ENCODE data around the gene BFSP2.
"Not testable (repeated sequence)": the region's sequence is repeated elsewhere in the genome, so short reads cannot be mapped to it uniquely, and the experiment has no call there.

Gene BFSP2

DNA sequence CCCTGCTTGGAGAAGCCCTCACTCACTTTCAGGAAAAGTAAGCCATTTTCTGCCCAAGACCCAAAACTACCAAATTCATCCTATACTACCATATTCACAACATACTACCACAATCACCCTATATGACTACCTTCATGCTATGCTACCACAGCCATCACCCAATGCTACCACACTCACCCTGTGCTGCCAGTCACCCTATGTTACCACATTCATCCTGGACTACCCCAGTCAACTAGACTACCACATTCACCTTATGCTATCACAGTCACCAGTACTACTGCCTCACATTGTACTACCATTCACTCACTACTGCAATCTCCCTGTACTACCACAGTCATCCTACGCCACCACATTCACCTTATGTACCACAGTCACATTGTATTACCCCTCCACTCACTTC is 115.3 kb downstream of the BFSP2 start:
- DNase-seq (ENCODE audit: low spot score), result no peak

DNA sequence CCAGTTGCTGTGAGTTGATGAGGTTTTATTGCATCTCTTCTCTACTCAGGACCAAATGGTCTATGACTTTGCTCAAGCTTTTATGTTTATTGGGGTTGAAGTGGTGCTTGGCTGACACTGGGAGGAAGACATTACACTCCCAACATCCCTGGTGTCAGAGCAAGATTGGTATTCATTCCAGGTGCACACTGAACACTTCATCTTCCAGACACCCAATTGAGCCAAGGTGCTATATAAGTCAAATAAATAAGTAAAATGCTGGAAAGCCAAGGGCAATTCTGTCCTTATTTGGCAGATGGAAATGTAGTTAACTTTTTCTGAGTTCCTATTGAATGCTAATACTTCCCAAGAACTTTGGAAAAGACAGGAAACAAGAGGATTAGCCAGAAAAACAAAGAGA is 120.4 kb downstream of the BFSP2 start:
- no peak for DNase-seq (ENCODE audit: low spot score)

DNA sequence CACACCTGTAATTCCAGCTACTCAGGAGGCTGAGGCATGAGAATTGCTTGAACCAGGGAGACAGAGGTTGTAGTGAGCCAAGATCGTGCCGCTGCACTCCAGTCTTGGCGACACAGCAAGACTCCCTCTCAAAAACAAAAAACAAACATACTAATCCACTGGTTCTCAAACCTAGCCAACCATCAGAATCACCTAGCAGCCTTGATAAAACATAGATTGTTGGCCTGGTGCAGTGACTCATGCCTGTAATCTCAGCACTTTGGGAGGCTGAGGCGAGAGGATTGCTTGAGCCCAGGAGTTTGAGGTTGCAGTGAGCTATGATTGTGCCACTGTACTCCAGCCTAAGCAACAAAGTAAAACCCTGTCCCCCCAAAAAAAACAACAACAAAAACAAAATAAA is 121.1 kb downstream of the BFSP2 start:
- DNase-seq (ENCODE audit: low spot score), result not testable (repeated sequence)

GRCh38 chr3:133521946-133522345 is 122.1 kb downstream of the BFSP2 start:
- DNase-seq (ENCODE audit: low spot score), result no peak

GRCh38 chr3:133523758-133524157 is 123.9 kb downstream of the BFSP2 start:
- not testable (repeated sequence) for DNase-seq (ENCODE audit: low spot score)

Data from SK-N-DZ (cell line).